Activated CD8-positive, alpha-beta T cell treated with anti-CD3 and anti-CD28 coated beads for 36 hours (primary cell): Measurements from ENCODE around the gene HORMAD2. TPM values are rescaled to one million over a fixed set of nuclear protein-coding genes. Genes with fewer than 3 reads are reported as not detected.
"Not testable (repeated sequence)": the region's sequence is repeated elsewhere in the genome, so short reads cannot be mapped to it uniquely, and the experiment has no call there.

Experiments used
- ATAC-seq: fragments of 200-7000 bp; cut with Tn5 transposase; one replicate; pipeline ENCODE4 v1.10.0; 2021; ENCODE audit warnings: mild to moderate bottlenecking, moderate library complexity
- CTCF ChIA-PET: fragments of 350-600 bp; sonication (Branson Sonifier 250); formaldehyde crosslinking; loops from one replicate; lab custom pipeline; 2021; ENCODE audit warnings: antibody characterized with exemption; lab: Charles Lee
- POLR2A ChIA-PET: fragments of 350-600 bp; sonication (Branson Sonifier 250); formaldehyde crosslinking; loops from one replicate; lab custom pipeline; 2021; ENCODE audit warnings: antibody characterized with exemption; lab: Charles Lee
- DNase-seq: peaks from one replicate; pipeline ENCODE4 v3.0.0-alpha.2; 2020
- H3K27ac Mint-ChIP-seq: one replicate; pipeline ENCODE4 v1.8.0; 2021; ENCODE audit warnings: mild to moderate bottlenecking, mixed read lengths
- H3K27me3 Mint-ChIP-seq: one replicate; pipeline ENCODE4 v1.8.0; 2021; ENCODE audit warnings: mixed read lengths
- H3K36me3 Mint-ChIP-seq: one replicate; pipeline ENCODE4 v1.8.0; 2021; ENCODE audit warnings: low read depth, mixed read lengths
- H3K4me1 Mint-ChIP-seq: one replicate; pipeline ENCODE4 v1.8.0; 2021; ENCODE audit warnings: low read depth, mixed read lengths
- H3K4me3 Mint-ChIP-seq: one replicate; pipeline ENCODE4 v1.8.0; 2021; ENCODE audit warnings: mild to moderate bottlenecking, moderate library complexity, mixed read lengths
- H3K9me3 Mint-ChIP-seq: one replicate; pipeline ENCODE4 v1.8.0; 2021; ENCODE audit warnings: mixed read lengths
- intact Hi-C: fragments of 100-400 bp; cut with micrococcal nuclease; formaldehyde crosslinking; loops from one replicate; pipeline ENCODE4 v1.10.0; 2022
- total RNA-seq, 2 experiments: library from RNA; stranded (reverse); gene quantifications; one replicate each; pipeline ENCODE4 v1.2.3, GENCODE V29; 2021
- TF ChIP-seq, protein P1 (sequence below): fragments of 200-600 bp; IDR thresholded peaks from one replicate; pipeline ENCODE4 v1.8.0; 2022; ENCODE audit warnings: antibody characterized with exemption, mild to moderate bottlenecking

HORMAD2 gene
- total RNA-seq, 2 experiments from 2014 or later, result not detected

DNA sequence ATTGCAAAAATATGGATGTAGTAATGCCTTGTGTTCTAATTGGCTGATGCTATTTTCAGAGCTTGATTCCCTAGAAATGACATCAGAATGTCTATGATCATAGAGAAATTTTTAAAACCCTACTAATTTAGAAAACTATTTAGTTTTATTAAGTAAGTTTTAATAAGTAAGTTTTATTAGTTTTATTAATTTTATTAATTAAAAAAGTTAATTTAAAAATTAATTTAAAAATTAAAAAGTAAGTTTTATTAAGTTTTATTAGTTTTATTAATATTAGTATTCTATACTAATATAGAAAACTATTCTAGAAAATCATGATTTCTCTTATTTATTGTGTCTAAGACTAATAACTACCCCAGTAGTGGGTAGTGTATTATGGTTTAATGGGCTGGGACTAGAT is 8.2 kb downstream of the HORMAD2 start:
- ChIA-PET CTCF (interaction anchor here (0.6 to 1.8 kb wide), 55 partner anchors 8 to 534 kb away, joined by 3 to 16 read pairs (median 3); partner anchors contain the start of gene HORMAD2), POLR2A (interaction anchor here (0.6 to 0.7 kb wide), 2 partner anchors 124 to 273 kb away, joined by 3 read pairs; no protein-coding TSS in a partner anchor)
- no peak for DNase-seq

DNA sequence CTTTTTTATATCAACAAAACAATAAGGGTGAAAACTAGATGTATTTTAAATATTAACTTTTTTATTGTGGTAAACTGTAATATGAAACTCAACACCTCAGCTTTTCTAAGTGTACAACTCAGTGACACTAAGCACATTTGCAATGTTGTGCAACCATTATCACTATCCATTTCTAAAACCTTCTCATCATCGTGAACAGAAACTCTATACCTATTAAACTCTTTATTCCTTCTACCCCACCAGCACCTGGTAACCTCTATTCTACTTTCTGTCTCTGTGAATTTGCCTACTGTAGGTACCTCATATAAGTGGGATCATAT is 9.4 kb downstream of the HORMAD2 start:
- TF ChIP-seq, protein P1, sequence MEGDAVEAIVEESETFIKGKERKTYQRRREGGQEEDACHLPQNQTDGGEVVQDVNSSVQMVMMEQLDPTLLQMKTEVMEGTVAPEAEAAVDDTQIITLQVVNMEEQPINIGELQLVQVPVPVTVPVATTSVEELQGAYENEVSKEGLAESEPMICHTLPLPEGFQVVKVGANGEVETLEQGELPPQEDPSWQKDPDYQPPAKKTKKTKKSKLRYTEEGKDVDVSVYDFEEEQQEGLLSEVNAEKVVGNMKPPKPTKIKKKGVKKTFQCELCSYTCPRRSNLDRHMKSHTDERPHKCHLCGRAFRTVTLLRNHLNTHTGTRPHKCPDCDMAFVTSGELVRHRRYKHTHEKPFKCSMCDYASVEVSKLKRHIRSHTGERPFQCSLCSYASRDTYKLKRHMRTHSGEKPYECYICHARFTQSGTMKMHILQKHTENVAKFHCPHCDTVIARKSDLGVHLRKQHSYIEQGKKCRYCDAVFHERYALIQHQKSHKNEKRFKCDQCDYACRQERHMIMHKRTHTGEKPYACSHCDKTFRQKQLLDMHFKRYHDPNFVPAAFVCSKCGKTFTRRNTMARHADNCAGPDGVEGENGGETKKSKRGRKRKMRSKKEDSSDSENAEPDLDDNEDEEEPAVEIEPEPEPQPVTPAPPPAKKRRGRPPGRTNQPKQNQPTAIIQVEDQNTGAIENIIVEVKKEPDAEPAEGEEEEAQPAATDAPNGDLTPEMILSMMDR, result no peak
- POLR2A ChIA-PET, result no interaction called here
- Mint-ChIP-seq H3K4me3 (no peak overlapping the region), H3K27me3 (peaks cover 17% of the 10 kb centered on the region), H3K27ac (no peak overlapping the region), H3K36me3 (no peaks in the 10 kb centered on the region), H3K4me1 (peaks cover 9% of the 10 kb centered on the region), H3K9me3 (peaks cover 3% of the 10 kb centered on the region)
- no peak for DNase-seq
- intact Hi-C loops, result loop anchor here (10.0 kb wide), 1 partner anchor 465 kb away; no protein-coding TSS in a partner anchor
- ATAC-seq, result no peak
- CTCF ChIA-PET, result interaction anchor here (1.8 kb wide), 2 partner anchors 166 to 464 kb away, joined by 7 to 9 read pairs; no protein-coding TSS in a partner anchor

More for the DNA sequence above, 8.2 kb downstream of the HORMAD2 start:
- H3K9me3 Mint-ChIP-seq, result no peaks in the 10 kb centered on the region
- H3K27me3 Mint-ChIP-seq, result peaks cover 17% of the 10 kb centered on the region
- TF ChIP-seq, protein P1, result no peak
- H3K27ac Mint-ChIP-seq, result no peak overlapping the region
- H3K36me3 Mint-ChIP-seq, result no peaks in the 10 kb centered on the region
- peaks cover 9% of the 10 kb centered on the region for H3K4me1 Mint-ChIP-seq
- no peak for ATAC-seq
- no peak overlapping the region for H3K4me3 Mint-ChIP-seq
- intact Hi-C loops, result loop anchor here (10.0 kb wide), 1 partner anchor 464 kb away; no protein-coding TSS in a partner anchor

GRCh38 chr22:30092686-30093085 is 12.4 kb downstream of the HORMAD2 start:
- POLR2A ChIA-PET, result no interaction called here
- Mint-ChIP-seq H3K4me1 (peaks cover 2% of the 10 kb centered on the region), H3K27ac (no peak overlapping the region), H3K9me3 (peaks cover 10% of the 10 kb centered on the region), H3K27me3 (peaks cover 18% of the 10 kb centered on the region), H3K36me3 (no peaks in the 10 kb centered on the region), H3K4me3 (no peak overlapping the region)
- intact Hi-C loops, result no loop called here
- DNase-seq (no peak), ATAC-seq (no peak)
- CTCF ChIA-PET, result interaction anchor here (0.8 to 1.7 kb wide), 8 partner anchors 9 to 406 kb away, joined by 3 to 9 read pairs (median 3); no protein-coding TSS in a partner anchor
- TF ChIP-seq, protein P1, result no peak

DNA sequence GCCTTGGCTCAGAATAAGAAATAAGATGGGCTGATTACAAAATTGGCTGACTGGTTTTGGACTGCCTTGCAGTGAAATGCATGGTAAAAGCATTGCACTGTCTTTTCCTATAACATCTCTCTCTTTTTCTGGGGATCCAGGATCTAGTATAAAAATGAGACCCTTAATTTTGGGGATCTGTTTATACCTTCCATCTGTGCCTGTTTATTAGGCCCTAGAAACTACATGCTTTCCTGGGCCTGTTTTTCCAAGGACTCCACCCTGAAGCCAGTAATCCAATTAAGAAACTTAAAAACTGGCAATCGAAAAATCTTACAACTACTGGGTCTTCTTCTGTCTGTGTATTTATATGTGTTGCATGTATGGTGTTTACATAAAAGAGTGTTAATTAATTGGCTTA is 14.5 kb downstream of the HORMAD2 start:
- DNase-seq, result no peak
- Mint-ChIP-seq H3K4me3 (no peak overlapping the region), H3K9me3 (peaks cover 10% of the 10 kb centered on the region), H3K27me3 (peaks cover 16% of the 10 kb centered on the region), H3K27ac (no peak overlapping the region), H3K36me3 (no peaks in the 10 kb centered on the region), H3K4me1 (no peaks in the 10 kb centered on the region)
- no peak for ATAC-seq
- TF ChIP-seq, protein P1, result no peak
- CTCF ChIA-PET, result no interaction called here
- POLR2A ChIA-PET, result no interaction called here
- intact Hi-C loops, result no loop called here

- ChIA-PET CTCF (interaction anchor here (0.6 to 2.7 kb wide), 4 partner anchors 9 to 31 kb away, joined by 3 to 15 read pairs (median 4); no protein-coding TSS in a partner anchor), POLR2A (no interaction called here)
- Mint-ChIP-seq H3K4me1 (peaks cover 13% of the 10 kb centered on the region), H3K36me3 (no peaks in the 10 kb centered on the region), H3K27ac (no peak overlapping the region), H3K4me3 (no peak overlapping the region), H3K27me3 (peaks cover 3% of the 10 kb centered on the region), H3K9me3 (peaks cover 10% of the 10 kb centered on the region)
- intact Hi-C loops, result no loop called here
- no peak for ATAC-seq
- TF ChIP-seq, protein P1, result no peak
- no peak for DNase-seq
Measured at GRCh38 chr22:30097861-30098260, 17.6 kb downstream of the HORMAD2 start.

DNA sequence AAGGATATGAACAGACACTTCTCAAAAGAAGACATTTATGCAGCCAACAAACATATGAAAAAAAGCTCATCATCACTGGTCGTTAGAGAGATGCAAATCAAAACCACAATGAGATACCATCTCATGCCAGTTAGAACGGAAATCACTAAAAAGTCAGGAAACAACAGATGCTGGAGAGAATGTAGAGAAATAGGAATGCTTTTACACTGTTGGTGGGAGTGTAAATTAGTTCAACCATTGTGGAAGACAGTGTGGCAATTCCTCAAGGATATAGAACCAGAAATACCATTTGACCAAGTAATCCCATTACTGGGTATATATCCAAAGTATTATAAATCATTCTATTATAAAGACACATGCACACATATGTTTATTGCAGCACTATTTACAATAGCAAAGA is 20.5 kb downstream of the HORMAD2 start:
- not testable (repeated sequence) for H3K36me3 Mint-ChIP-seq, H3K9me3 Mint-ChIP-seq, H3K4me3 Mint-ChIP-seq, ATAC-seq, DNase-seq, H3K27me3 Mint-ChIP-seq, H3K27ac Mint-ChIP-seq
- CTCF ChIA-PET, result interaction anchor here (1.0 to 3.7 kb wide), 4 partner anchors 54 to 187 kb away, joined by 3 to 14 read pairs (median 8); no protein-coding TSS in a partner anchor
- POLR2A ChIA-PET, result interaction anchor here (0.7 kb wide), 1 partner anchor 79 kb away, joined by 3 read pairs; no protein-coding TSS in a partner anchor
- intact Hi-C loops, result loop anchor here (10.0 kb wide), 1 partner anchor 184 kb away; the partner anchor contains the start of gene CASTOR1
- H3K4me1 Mint-ChIP-seq, result peaks cover 29% of the 10 kb centered on the region
